GM10266 (cell line): ENCODE measurements around the gene TUBA4B.

ENCODE experiments used
- DNase-seq: peaks from one replicate; pipeline ENCODE4 v3.0.0; 2012; ENCODE audit errors: extremely low spot score
- TF ChIP-seq, protein P1 (sequence below): IDR thresholded peaks from 2 replicates; pipeline ENCODE4 v1.5.1; 2012; ENCODE audit warnings: mild to moderate bottlenecking, low read depth; ENCODE audit not compliant: control insufficient read depth, insufficient read depth; ENCODE audit errors: missing control alignments

The TUBA4B gene

DNA sequence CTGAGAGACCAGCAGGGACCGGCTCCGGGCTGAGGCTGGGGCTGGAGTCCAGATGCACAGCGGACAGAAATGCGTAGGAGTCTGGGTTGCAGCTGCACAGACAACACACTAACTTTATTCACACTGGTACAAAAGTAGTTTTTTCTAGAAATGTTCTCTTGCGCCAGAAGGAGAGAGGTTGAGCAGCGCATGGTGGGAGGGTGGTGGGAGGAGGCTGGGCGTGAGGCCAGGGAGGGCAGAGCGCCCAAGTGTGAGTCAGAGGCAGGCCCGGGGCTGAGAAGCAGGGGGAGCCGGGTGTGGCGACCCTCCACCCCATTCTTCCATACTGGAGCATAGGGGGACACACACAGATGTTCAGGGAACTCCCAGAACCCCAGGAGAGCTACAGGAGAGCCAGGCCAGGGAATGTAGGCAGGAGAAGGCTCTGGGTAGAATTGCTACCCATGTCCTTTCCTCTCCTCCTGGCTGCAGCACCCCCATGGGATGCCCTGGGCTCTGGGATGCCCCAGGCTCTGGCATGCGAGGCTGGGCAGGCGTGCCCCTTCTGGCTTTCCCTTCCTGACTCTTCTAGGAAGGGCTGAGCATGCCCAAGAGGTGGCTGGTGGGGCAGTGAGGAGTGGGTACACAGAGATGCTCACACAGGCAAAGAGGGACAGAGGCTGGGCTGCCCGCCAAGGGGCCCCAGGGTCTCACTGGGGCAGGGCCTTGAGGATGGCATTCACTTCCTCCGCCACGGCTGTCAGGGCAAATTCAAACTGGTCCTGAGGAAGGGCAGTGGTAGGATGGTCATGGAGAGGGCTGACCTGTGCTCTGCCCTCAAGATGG, 36.7 kb downstream of the TUBA4B start:
- no peak for DNase-seq
- TF ChIP-seq, protein P1, sequence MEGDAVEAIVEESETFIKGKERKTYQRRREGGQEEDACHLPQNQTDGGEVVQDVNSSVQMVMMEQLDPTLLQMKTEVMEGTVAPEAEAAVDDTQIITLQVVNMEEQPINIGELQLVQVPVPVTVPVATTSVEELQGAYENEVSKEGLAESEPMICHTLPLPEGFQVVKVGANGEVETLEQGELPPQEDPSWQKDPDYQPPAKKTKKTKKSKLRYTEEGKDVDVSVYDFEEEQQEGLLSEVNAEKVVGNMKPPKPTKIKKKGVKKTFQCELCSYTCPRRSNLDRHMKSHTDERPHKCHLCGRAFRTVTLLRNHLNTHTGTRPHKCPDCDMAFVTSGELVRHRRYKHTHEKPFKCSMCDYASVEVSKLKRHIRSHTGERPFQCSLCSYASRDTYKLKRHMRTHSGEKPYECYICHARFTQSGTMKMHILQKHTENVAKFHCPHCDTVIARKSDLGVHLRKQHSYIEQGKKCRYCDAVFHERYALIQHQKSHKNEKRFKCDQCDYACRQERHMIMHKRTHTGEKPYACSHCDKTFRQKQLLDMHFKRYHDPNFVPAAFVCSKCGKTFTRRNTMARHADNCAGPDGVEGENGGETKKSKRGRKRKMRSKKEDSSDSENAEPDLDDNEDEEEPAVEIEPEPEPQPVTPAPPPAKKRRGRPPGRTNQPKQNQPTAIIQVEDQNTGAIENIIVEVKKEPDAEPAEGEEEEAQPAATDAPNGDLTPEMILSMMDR, result no peak

DNA sequence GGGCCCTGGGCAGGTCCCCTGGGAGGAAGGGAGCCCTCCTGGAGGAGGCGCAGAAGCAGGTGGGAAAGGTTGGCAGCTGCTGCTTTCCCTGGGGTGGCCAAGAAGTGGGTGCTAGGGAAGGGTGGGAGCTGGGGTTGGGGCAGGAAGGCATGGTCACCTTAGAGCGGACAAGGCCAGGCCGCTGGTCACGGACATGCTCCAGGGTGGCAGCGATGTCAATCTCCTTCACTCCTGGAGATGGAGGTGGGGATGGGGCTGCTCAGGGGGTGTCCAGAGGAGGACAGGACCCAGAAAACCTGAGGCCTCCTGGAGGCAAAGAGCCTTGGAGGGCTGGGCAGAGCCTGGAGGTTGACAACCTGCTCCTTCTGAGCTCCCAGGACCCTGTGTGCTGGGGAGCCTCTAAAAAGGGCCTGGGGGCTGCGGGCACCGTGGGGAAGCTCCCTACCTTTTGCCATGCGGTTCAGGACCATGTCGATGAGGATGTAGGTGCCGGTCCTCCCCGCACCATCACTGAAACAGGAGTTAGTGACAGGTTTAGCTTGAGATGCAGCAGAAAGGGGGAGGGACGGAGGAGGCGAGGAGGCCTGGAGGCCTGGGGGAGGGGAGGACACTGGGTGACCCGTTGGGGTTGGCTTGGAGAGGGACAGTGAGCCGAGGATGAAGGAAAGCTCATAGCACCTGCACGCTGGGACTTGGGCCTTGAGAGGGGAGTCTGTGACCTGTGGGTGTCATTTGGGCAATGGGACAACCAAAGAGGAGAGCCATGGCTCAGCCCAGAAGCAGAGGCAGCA, 37.5 kb downstream of the TUBA4B start:
- TF ChIP-seq, protein P1, result no peak
- DNase-seq, result no peak

DNA sequence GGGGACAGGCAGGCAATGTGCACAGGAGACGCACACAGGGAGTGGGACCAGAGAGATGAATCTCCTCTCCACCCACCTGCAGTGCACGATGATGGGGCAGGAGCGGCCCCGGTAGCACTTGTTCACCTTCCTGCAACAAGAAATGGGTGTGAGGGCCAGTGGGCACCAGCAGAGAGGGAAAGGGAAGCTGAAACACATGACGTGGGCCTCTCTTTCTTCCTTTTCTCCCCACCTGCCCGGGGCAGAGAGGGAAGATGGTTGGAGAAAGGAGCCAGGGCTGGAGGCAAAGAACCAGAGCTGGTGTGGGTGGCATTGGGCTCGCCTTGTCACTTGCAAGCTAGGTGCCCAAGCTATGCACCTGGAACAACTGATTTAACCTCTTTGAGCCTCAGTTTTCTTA, 38.4 kb downstream of the TUBA4B start:
- TF ChIP-seq, protein P1, result no peak
- DNase-seq, result no peak

DNA sequence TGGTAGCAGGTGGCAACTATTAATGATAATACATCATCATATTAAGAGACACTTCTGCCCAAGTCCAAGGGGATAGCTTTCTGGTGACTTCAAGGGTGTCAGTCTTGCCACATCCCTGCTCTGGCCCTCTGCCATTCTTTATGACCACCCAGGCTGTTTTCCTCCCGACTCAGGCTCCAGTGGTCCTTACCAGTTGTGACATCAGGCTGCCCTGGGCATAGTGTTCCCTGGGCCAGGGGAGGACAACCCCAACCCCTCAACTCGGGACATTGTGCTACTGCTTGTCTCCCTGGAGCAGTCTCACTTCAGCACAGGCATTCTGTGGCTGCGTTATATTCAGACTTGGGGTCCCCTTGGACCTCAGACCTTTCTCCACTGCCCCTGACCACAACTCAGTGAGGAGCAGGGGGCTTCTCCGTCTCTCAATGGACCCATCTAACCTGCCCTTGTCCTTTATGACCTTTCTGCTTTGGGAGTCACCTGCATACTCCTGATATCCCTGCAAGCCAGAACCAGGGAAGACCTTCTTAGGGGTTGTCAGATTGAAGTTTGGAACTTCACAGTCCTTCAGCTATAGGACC, 39.0 kb downstream of the TUBA4B start:
- DNase-seq, result no peak
- TF ChIP-seq, protein P1, result no peak

DNA sequence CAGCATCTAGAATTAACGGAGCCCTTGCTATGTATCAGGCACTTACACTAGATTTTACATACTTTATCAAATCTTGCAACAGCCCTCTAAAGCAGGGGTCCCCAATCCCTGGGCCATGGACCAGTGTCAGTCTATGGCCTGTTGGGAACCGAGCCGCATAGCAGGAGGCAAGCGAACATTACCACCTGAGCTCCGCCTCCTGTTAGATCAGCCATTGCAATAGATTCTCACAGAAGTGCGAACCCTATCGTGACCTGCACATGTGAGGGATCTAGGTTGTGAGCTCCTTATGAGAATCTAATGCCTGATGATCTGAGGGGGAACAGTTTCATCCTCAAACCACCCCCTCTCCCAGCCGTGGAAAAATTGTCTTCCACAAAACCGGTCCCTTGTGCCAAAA, 39.6 kb downstream of the TUBA4B start:
- DNase-seq, result no peak

DNA sequence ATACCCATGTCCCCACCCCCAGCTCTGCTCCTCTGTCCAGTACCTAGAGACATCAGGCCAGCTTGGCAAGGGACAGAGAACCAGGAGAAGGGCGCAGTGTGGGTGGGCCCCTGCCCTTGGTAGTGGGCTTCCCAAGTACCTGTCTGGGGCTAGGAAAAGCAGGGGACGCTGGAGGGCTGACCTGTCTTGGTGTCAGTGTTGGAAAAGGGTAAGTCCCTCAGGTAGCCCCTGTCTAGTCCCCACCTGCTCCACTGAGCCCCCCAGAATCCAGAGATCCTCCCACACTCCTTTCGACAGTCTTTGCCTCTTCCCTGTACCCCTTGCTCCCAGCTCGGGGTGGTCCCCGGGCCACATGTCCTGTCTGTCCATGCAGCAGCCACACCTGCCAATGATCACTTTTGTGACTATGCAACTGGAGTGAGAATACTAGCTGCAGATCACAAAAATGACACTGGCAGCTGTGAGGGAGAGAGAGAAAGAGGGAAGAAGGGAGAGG, 40.7 kb downstream of the TUBA4B start:
- no peak for DNase-seq
- TF ChIP-seq, protein P1, result no peak

More for the DNA sequence above, 39.6 kb downstream of the TUBA4B start:
- TF ChIP-seq, protein P1, result no peak
